BJ (cell line): ENCODE measurements around the gene PIK3R6. TPM values are rescaled to one million over a fixed set of nuclear protein-coding genes. Genes with fewer than 3 reads are reported as not detected.

Experiments
- CTCF ChIA-PET: fragments of 350-600 bp; formaldehyde crosslinking; extraction: SDS; loops from one replicate; lab custom pipeline; 2021; ENCODE audit warnings: antibody characterized with exemption, inconsistent platforms; lab: Yijun Ruan, JAX
- POLR2A ChIA-PET: fragments of 300-600 bp; sonication (Branson Sonifier 250); formaldehyde crosslinking; extraction: SDS; loops from one replicate; lab custom pipeline; 2021; ENCODE audit warnings: antibody characterized with exemption; lab: Charles Lee
- DNase-seq: peaks from one replicate; pipeline ENCODE4 v3.0.0-alpha.2; 2011; ENCODE audit warnings: low read depth
- H3K27me3 ChIP-seq: 2 replicates; pipeline ENCODE4 v1.6.0; 2011; ENCODE audit warnings: low read length; ENCODE audit not compliant: control insufficient read depth, insufficient read depth
- H3K36me3 ChIP-seq: 2 replicates; pipeline ENCODE4 v1.5.1; 2011; ENCODE audit warnings: low read length; ENCODE audit not compliant: control insufficient read depth, insufficient read depth
- H3K4me3 ChIP-seq: 2 replicates; pipeline ENCODE4 v1.5.1; 2011; ENCODE audit warnings: low read depth, mild to moderate bottlenecking, control low read depth, low read length
- polyA plus RNA-seq: library from polyadenylated mRNA; depleted of rRNA; stranded (reverse); fragments of >200 nt; gene quantifications from 2 replicates; pipeline ENCODE4 v1.2.3, GENCODE V29; 2011
- TF ChIP-seq, protein P1 (sequence below): IDR thresholded peaks from 2 replicates; pipeline ENCODE4 v1.5.1; 2011; ENCODE audit warnings: low read depth, mild to moderate bottlenecking, control low read depth, inconsistent platforms, low read length, moderate library complexity; ENCODE audit not compliant: insufficient read depth

Gene PIK3R6
- polyA plus RNA-seq, 1 experiment = not detected

DNA sequence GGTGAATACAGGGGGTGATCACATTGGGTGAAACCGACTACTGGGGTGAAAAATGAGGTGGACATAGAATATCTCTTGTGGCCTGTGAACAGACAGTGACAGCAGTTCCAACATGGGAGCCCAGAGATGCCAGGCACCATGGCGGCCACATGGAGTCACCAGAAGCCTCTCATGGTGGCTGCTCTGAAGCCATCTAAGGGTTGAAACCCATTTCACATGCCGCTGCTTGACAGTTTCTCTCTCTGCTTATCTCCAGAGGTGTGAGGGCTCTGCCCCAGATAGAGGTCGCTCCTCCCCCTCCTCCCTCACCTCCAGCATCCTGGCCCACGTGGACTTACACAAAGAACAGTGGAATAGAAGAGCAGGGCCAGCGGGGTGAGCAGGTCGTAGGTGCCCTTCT lies 37.9 kb upstream of the PIK3R6 start:
- H3K27me3 ChIP-seq = peaks cover 4% of the 10 kb centered on the region; the same call in 1 of the 2 replicates
- POLR2A ChIA-PET = no interaction called here
- CTCF ChIA-PET = no interaction called here
- H3K36me3 ChIP-seq = no peaks in the 10 kb centered on the region
- TF ChIP-seq, protein P1, sequence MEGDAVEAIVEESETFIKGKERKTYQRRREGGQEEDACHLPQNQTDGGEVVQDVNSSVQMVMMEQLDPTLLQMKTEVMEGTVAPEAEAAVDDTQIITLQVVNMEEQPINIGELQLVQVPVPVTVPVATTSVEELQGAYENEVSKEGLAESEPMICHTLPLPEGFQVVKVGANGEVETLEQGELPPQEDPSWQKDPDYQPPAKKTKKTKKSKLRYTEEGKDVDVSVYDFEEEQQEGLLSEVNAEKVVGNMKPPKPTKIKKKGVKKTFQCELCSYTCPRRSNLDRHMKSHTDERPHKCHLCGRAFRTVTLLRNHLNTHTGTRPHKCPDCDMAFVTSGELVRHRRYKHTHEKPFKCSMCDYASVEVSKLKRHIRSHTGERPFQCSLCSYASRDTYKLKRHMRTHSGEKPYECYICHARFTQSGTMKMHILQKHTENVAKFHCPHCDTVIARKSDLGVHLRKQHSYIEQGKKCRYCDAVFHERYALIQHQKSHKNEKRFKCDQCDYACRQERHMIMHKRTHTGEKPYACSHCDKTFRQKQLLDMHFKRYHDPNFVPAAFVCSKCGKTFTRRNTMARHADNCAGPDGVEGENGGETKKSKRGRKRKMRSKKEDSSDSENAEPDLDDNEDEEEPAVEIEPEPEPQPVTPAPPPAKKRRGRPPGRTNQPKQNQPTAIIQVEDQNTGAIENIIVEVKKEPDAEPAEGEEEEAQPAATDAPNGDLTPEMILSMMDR = no peak
- H3K4me3 ChIP-seq = no peak overlapping the region
- no peak for DNase-seq

- CTCF ChIA-PET = no interaction called here
- TF ChIP-seq, protein P1 = no peak
- peaks cover 3% of the 10 kb centered on the region; the same call in 1 of the 2 replicates for H3K27me3 ChIP-seq
Observed at GRCh38 chr17:8904686-8905085, 37.2 kb upstream of the PIK3R6 start.

DNA sequence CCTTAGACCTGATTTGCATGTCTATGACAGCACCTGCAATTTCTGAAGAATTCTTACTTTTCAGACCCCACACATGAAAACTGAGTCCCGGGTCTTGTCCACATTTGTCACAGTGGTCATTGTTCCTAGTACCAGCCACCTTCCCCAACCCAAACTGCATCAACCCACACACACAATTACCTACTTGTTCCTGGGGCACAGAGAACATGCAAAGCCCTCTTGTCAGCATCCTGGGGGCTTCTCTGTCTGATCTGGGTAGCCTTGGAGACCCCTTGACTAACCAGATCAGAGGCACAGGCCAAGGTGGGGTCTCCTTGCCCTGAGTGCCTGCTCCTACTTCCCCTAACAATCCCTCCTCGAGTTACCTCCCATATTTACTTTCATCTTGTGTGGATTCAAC lies 36.7 kb upstream of the PIK3R6 start:
- Histone ChIP-seq H3K27me3 (peaks cover 1% of the 10 kb centered on the region; the same call in 1 of the 2 replicates), H3K4me3 (no peak overlapping the region), H3K36me3 (no peaks in the 10 kb centered on the region)
- DNase-seq = no peak
- CTCF ChIA-PET = no interaction called here
- POLR2A ChIA-PET = no interaction called here
- TF ChIP-seq, protein P1 = no peak

More at GRCh38 chr17:8904686-8905085, 37.2 kb upstream of the PIK3R6 start:
- no peak for DNase-seq
- Histone ChIP-seq H3K36me3 (no peaks in the 10 kb centered on the region), H3K4me3 (no peak overlapping the region)
- POLR2A ChIA-PET = no interaction called here

DNA sequence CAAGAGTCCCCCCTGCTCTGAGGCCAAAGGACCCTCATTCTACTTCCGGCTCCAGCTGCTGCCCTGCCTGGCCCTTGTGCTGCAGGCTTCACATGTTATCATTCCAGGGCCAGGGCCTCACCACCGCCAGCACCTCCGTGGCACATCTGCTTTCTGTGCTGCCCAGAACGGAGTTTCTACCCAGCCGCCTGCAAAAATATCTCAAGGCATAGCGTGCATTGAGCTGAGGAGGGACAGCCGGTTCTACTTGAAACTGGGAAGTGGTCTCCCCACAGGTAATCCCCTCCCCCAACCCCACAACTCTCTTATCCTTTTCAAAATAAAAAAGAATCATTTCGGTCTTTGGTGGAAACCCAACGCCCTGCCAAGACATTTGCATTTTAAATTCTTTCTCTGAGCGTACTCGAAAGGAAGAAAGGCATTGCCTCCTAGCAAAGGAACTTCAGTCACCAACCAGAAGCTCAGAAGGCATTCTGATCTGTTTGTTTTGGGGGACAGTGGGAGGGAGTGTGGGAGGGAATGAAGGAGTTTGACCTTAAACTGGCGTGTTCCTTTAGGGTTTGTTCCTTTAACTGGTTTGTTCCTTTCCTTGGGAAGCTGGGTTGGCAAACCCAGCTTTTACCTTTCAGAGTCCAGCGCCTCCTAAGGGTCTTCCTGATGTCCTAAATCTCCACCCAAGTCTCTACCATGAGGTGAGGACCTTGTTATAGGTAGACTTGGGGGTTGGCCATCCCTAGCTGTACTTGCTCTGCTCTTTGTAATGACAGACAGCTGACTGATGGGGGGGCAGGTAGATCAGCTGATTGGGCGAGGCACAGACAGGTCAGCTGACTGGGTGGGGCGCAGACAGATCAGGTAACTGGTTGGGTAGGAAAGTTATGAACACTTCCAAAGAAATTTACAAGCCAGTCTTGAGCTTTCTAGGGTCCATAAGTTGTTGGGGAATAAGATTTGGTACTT lies 33.4 kb upstream of the PIK3R6 start:
- Histone ChIP-seq H3K4me3 (no peak overlapping the region), H3K27me3 (peaks cover 1% of the 10 kb centered on the region; the same call in 1 of the 2 replicates), H3K36me3 (no peaks in the 10 kb centered on the region)
- DNase-seq = no peak
- ChIA-PET CTCF (interaction anchor here (1.2 to 4.1 kb wide), 2 partner anchors 12 to 97 kb away, joined by 5 to 17 read pairs; no protein-coding TSS in a partner anchor), POLR2A (no interaction called here)
- TF ChIP-seq, protein P1 = no peak

- CTCF ChIA-PET = interaction anchor here (4.1 kb wide), 1 partner anchor 11 kb away, joined by 17 read pairs; no protein-coding TSS in a partner anchor
- Histone ChIP-seq H3K36me3 (no peaks in the 10 kb centered on the region), H3K4me3 (no peak overlapping the region), H3K27me3 (peaks cover 1% of the 10 kb centered on the region; the same call in 1 of the 2 replicates)
- no peak for DNase-seq
- TF ChIP-seq, protein P1 = no peak
- POLR2A ChIA-PET = no interaction called here
Observed at GRCh38 chr17:8900207-8900606, 32.7 kb upstream of the PIK3R6 start.
